ENCODE data around the gene PLEKHH2.

- peak in 3 of 4 donors; percentile 40 to 58 (median 54) for TF ChIP-seq CTCF (IDR thresholded peaks at IDR 0.05)
- TF ChIP-seq POLR2A (IDR thresholded peaks at IDR 0.05), result no peak
Observed at GRCh38 chr2:43802135-43802534, 165.1 kb downstream of the PLEKHH2 start.

All from right lobe of liver (tissue), 4 donors.